Sigmoid colon (tissue), 7 donors: Measurements from ENCODE around the gene PRKAG2. TPM values are rescaled to one million over a fixed set of nuclear protein-coding genes. Genes with fewer than 3 reads are reported as not detected.

Experiments
- DNase-seq: peaks from one replicate; pipeline ENCODE4 v3.0.0-alpha.2; 2019
- H3K27ac ChIP-seq, 4 donors: fragments of 200-600 bp; sonication (generic); one replicate each; pipeline ENCODE4 v1.5.1; 2016 to 2019; ENCODE audit warnings: mild to moderate bottlenecking in 1 of 4
- H3K27me3 ChIP-seq, 3 donors: fragments of 200-600 bp; sonication (generic); one replicate each; pipeline ENCODE4 v1.5.1; 2019; ENCODE audit warnings: mild to moderate bottlenecking in 1 of 3
- H3K36me3 ChIP-seq, 4 donors: fragments of 200-600 bp; sonication (generic); one replicate each; pipeline ENCODE4 v1.5.1; 2016 to 2019
- H3K4me1 ChIP-seq, 4 donors: fragments of 200-600 bp; sonication (generic); one replicate each; pipeline ENCODE4 v1.5.1; 2017 to 2019
- H3K4me3 ChIP-seq, 4 donors: fragments of 200-600 bp; sonication (generic); one replicate each; pipeline ENCODE4 v1.5.1; 2017 to 2019; ENCODE audit warnings: mild to moderate bottlenecking in 2 of 4, moderate library complexity in 1 of 4
- H3K9me3 ChIP-seq, 4 donors: fragments of 200-600 bp in 3 of 4; sonication (generic) in 3 of 4; one replicate each; pipeline versions ENCODE4 v1.5.1 to v1.6.1; 2013 to 2019
- EP300 ChIP-seq, 4 donors: sonication (generic); formaldehyde crosslinking; IDR thresholded peaks; one replicate each; pipeline ENCODE4 v1.6.1; 2017; ENCODE audit warnings: antibody characterized with exemption in 4 of 4
- POLR2A ChIP-seq, 2 donors: fragments of 450-650 bp; IDR thresholded peaks; one replicate each; pipeline ENCODE4 v1.6.1; 2016; ENCODE audit warnings: antibody characterized with exemption in 2 of 2, mild to moderate bottlenecking in 2 of 2, moderate library complexity in 2 of 2
- POLR2AphosphoS5 ChIP-seq, 4 donors: sonication (generic); formaldehyde crosslinking; IDR thresholded peaks; one replicate each; pipeline ENCODE4 v1.6.1; 2017; ENCODE audit warnings: antibody characterized with exemption in 4 of 4
- WGBS, 2 donors: extraction: QIAGEN DNeasy Blood & Tissue Kit; methylation state at CpG; one replicate each; pipeline ENCODE4 v1.1.7; 2013; 5-methylcytosine and 5-hydroxymethylcytosine counted together
- intact Hi-C: fragments of 100-400 bp; cut with DNase I; formaldehyde crosslinking; loops from one replicate; pipeline ENCODE4 v1.15.1; 2023
- polyA plus RNA-seq, 3 donors: library from polyadenylated mRNA; stranded (reverse); fragments of 200-250 nt; gene quantifications; one replicate each; pipeline ENCODE4 v1.2.3, GENCODE V29; 2013
- total RNA-seq, 4 donors: library from RNA; depleted of rRNA; stranded (reverse); fragments of >200 nt; gene quantifications; one replicate each; pipeline ENCODE4 v1.1.0, GENCODE V29; 2016
- TF ChIP-seq, protein P1 (sequence below), 4 experiments: fragments of 450-650 bp in 3 of 4; fragments of 200-600 bp in 1 of 4; IDR thresholded peaks; one replicate each; pipeline ENCODE4 v1.5.1; 2016 to 2019; ENCODE audit warnings: antibody characterized with exemption in 4 of 4, mild to moderate bottlenecking in 3 of 4, moderate library complexity in 2 of 4
- donor health status: healthy with polysubstance abuse.
- donor health status: Bipolar disorder and iron deficiency.
- donor health status: healthy.

Gene PRKAG2
- total and polyA plus RNA-seq, 7 donors: 19.2 to 51.2 (median 37.1) TPM

DNA sequence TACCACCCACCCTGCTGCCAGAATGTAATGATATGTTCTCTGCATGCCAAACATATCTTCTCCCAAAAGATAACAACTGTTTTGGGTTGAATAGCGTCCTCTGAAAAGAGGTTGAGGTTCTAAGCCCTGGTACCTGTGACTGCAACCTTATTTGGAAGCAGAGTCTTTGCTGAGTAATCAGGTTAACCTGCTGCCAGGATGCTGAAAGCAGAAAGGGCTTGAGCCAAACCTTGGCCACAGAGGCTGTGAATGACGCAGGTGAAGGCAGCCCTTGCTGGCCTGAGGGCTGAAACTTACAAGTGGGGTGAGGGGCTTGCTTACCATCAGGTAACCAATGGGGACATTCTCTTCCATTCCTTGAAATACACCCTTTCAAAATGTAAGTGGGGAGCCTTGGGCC lies 205.4 kb downstream of the PRKAG2 start:
- intact Hi-C loops: no loop called here
- H3K4me3 ChIP-seq: no peak overlapping the region
- H3K36me3 ChIP-seq: no peaks in the 10 kb centered on the region
- no peak overlapping the region for H3K27ac ChIP-seq
- peaks cover 0 to under 1% (median 0%) of the 10 kb centered on the region in 4 donors for H3K9me3 ChIP-seq
- 83 to 89% methylated on average over 2 of the region's 2 CpGs for WGBS, 2 donors
- TF ChIP-seq EP300 (IDR thresholded peaks at IDR 0.05): no peak
- TF ChIP-seq POLR2A (IDR thresholded peaks at IDR 0.05): no peak
- no peak for TF ChIP-seq POLR2AphosphoS5 (IDR thresholded peaks at IDR 0.05)
- TF ChIP-seq, protein P1, sequence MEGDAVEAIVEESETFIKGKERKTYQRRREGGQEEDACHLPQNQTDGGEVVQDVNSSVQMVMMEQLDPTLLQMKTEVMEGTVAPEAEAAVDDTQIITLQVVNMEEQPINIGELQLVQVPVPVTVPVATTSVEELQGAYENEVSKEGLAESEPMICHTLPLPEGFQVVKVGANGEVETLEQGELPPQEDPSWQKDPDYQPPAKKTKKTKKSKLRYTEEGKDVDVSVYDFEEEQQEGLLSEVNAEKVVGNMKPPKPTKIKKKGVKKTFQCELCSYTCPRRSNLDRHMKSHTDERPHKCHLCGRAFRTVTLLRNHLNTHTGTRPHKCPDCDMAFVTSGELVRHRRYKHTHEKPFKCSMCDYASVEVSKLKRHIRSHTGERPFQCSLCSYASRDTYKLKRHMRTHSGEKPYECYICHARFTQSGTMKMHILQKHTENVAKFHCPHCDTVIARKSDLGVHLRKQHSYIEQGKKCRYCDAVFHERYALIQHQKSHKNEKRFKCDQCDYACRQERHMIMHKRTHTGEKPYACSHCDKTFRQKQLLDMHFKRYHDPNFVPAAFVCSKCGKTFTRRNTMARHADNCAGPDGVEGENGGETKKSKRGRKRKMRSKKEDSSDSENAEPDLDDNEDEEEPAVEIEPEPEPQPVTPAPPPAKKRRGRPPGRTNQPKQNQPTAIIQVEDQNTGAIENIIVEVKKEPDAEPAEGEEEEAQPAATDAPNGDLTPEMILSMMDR (IDR thresholded peaks at IDR 0.05): no peak
- DNase-seq: no peak
- H3K27me3 ChIP-seq: no peaks in the 10 kb centered on the region
- H3K4me1 ChIP-seq: peaks cover 0 to 6% (median 3%) of the 10 kb centered on the region in 4 donors

DNA sequence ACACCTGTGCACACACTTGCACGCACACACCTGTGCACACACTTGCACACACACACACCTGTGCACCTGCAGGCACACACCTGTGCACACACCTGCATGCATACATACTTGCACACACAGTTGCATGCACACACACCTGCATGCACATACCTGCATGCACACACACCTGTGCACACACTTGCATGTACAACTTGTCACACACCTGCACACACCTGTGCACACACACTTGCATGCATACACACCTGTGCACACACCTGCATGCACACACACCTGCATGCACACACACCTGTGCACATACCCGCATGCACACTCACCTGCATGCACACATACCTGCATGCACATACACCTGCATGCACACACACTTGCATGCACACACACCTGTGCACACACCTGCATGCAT lies 207.2 kb downstream of the PRKAG2 start:
- H3K36me3 ChIP-seq: no peaks in the 10 kb centered on the region
- peaks cover 0 to 3% (median 0%) of the 10 kb centered on the region in 4 donors for H3K9me3 ChIP-seq
- TF ChIP-seq POLR2AphosphoS5 (IDR thresholded peaks at IDR 0.05) (no peak), POLR2A (IDR thresholded peaks at IDR 0.05) (no peak), EP300 (IDR thresholded peaks at IDR 0.05) (no peak)
- TF ChIP-seq, protein P1 (IDR thresholded peaks at IDR 0.05): no peak
- WGBS, 2 donors: 77 to 99% methylated on average over 2 of the region's 2 CpGs
- intact Hi-C loops: no loop called here
- DNase-seq: no peak
- no peak overlapping the region for H3K4me3 ChIP-seq
- H3K27ac ChIP-seq: no peak overlapping the region
- peaks cover 0 to 19% (median 15%) of the 10 kb centered on the region in 4 donors for H3K4me1 ChIP-seq
- H3K27me3 ChIP-seq: no peaks in the 10 kb centered on the region

DNA sequence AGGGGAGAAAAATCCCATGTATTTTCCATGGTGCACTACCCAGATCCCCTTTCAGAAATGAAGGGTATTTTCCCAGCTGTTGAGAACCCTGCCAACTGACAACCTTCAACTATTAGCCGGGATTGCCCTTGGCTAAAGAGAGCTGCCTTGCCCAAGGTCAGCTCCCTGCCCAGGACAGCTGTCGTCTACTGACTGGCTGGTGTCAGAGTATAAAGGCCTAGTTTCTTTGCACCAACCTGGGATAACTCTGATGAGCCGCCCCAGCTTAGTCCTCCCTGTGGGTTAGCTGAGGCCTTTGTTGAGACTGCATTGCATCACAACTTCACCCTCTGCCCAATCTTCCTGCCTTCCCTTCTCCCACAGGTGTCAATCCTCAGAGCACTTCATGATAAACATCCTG lies 210.0 kb downstream of the PRKAG2 start:
- no peak for DNase-seq
- Histone ChIP-seq H3K36me3 (no peaks in the 10 kb centered on the region), H3K9me3 (peaks cover 0 to 3% (median 0%) of the 10 kb centered on the region in 4 donors), H3K4me1 (peaks cover 0 to 20% (median 16%) of the 10 kb centered on the region in 4 donors), H3K27ac (no peak overlapping the region), H3K4me3 (no peak overlapping the region), H3K27me3 (no peaks in the 10 kb centered on the region)
- TF ChIP-seq EP300 (IDR thresholded peaks at IDR 0.05) (no peak), POLR2AphosphoS5 (IDR thresholded peaks at IDR 0.05) (no peak), POLR2A (IDR thresholded peaks at IDR 0.05) (no peak)
- TF ChIP-seq, protein P1 (IDR thresholded peaks at IDR 0.05): no peak
- WGBS, 2 donors: 94 to 98% methylated on average over 3 of the region's 3 CpGs
- intact Hi-C loops: no loop called here

DNA sequence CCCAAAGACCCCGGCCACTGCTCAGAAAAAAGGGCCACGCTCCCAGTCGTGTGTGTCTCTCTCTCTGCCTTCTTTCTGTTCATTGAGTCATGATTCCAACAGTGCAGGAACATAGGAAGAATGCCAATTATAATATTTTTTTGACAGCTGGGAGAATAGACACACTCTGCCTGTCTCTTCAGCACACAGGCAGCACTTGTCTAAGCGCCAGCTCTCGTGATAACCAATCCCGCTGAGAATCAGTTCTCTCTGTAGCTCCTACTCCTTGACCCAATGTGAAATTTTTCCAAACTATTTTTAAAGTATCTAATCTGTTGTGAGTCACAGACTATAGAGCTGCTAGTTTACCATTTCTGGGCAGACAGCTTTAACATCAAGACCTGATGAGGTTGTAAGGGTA lies 211.5 kb downstream of the PRKAG2 start:
- Histone ChIP-seq H3K36me3 (no peaks in the 10 kb centered on the region), H3K9me3 (peaks cover 0 to 3% (median 0%) of the 10 kb centered on the region in 4 donors), H3K4me1 (peaks cover 0 to 15% (median 13%) of the 10 kb centered on the region in 4 donors), H3K27me3 (no peaks in the 10 kb centered on the region), H3K4me3 (no peak overlapping the region), H3K27ac (peak overlapping the region; percentile 28 to 72 (median 54))
- intact Hi-C loops: no loop called here
- TF ChIP-seq, protein P1 (IDR thresholded peaks at IDR 0.05): no peak
- TF ChIP-seq POLR2AphosphoS5 (IDR thresholded peaks at IDR 0.05) (peak in 3 of 4 donors; percentile 50 to 64 (median 52)), EP300 (IDR thresholded peaks at IDR 0.05) (no peak), POLR2A (IDR thresholded peaks at IDR 0.05) (no peak)
- peak; percentile 88 for DNase-seq
- 80 to 88% methylated on average over 6 of the region's 6 CpGs for WGBS, 2 donors

DNA sequence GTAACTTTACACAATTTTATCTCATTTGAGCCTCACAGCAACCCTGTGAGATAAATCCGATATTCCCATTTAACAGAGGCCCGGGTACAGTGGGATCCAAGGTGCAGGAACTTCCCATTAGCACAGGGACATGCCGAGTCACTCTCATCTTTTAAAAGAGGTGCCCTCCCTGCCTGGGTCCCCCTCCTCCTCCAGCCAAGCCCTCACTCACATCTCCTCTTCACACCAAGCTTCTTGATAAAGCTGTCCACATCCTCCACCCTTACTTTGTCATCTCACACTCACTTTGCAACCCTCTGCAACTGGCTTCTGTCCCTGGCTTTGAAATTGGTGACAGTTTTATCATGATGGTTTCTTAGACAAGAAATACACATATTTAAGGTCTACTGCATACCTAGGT lies 212.6 kb downstream of the PRKAG2 start:
- intact Hi-C loops: no loop called here
- Histone ChIP-seq H3K4me3 (no peak overlapping the region), H3K9me3 (peaks cover 0 to 3% (median 0%) of the 10 kb centered on the region in 4 donors), H3K27me3 (no peaks in the 10 kb centered on the region), H3K27ac (no peak overlapping the region), H3K36me3 (no peaks in the 10 kb centered on the region), H3K4me1 (peaks cover 0 to 15% (median 13%) of the 10 kb centered on the region in 4 donors)
- WGBS, 2 donors: 95 to 96% methylated on average over 3 of the region's 3 CpGs
- TF ChIP-seq POLR2A (IDR thresholded peaks at IDR 0.05): no peak
- no peak for DNase-seq
